B cell (primary cell): ENCODE data around the gene UNC5B. TPM values are rescaled to one million over a fixed set of nuclear protein-coding genes. Genes with fewer than 3 reads are reported as not detected.
A peak's percentile ranks its signal among the peaks of the same experiment; 100 is the strongest.

Source experiments
- ATAC-seq: fragments of 200-7000 bp; cut with Tn5 transposase; one replicate; pipeline ENCODE4 v1.10.0; 2021; ENCODE audit warnings: low read depth, mild to moderate bottlenecking, moderate number of reproducible peaks, moderate library complexity
- CTCF ChIA-PET: fragments of 350-600 bp; sonication (Branson Sonifier 250); formaldehyde crosslinking; loops from one replicate; lab custom pipeline; 2021; ENCODE audit warnings: antibody characterized with exemption, inconsistent platforms; lab: Charles Lee
- POLR2A ChIA-PET: fragments of 350-600 bp; sonication (Branson Sonifier 250); formaldehyde crosslinking; loops from one replicate; lab custom pipeline; 2021; ENCODE audit warnings: antibody characterized with exemption; lab: Charles Lee
- DNase-seq: peaks from one replicate; pipeline ENCODE4 v3.0.0; 2013
- H2AFZ ChIP-seq: 2 replicates; pipeline ENCODE4 v1.6.1; 2012; ENCODE audit warnings: mild to moderate bottlenecking, low read depth, low read length; ENCODE audit not compliant: insufficient read depth, poor library complexity, severe bottlenecking
- H3K27ac ChIP-seq, 2 donors: 1 replicate in 1 of 2; 2 replicates in 1 of 2; pipeline ENCODE4 v1.5.1; 2012 to 2013; ENCODE audit warnings: low read length in 2 of 2, mild to moderate bottlenecking in 2 of 2, moderate library complexity in 1 of 2
- H3K27me3 ChIP-seq, 4 experiments: fragments of 200-600 bp in 1 of 4; sonication (generic) in 1 of 4; replicated peaks in 1 of 4; 1 replicate in 2 of 4; 2 replicates in 2 of 4; pipeline versions ENCODE4 v1.6.1 to v1.7.0; 2013 to 2016; ENCODE audit warnings: low read length in 3 of 4, mild to moderate bottlenecking in 2 of 4, mixed read lengths in 1 of 4, moderate library complexity in 1 of 4; ENCODE audit not compliant: insufficient read depth in 4 of 4, control insufficient read depth in 3 of 4; ENCODE audit errors: control extremely low read depth in 1 of 4
- H3K36me3 ChIP-seq, 2 experiments: replicated peaks in 1 of 2; 1 replicate in 1 of 2; 2 replicates in 1 of 2; pipeline versions ENCODE4 v1.6.1 to v1.7.1; 2013; ENCODE audit warnings: low read length in 1 of 2; ENCODE audit not compliant: insufficient read depth in 2 of 2, control insufficient read depth in 1 of 2; ENCODE audit errors: control extremely low read depth in 1 of 2, extremely low read depth in 1 of 2
- H3K4me1 ChIP-seq, 2 donors: fragments of 200-600 bp in 1 of 2; sonication (generic) in 1 of 2; 1 replicate in 1 of 2; 2 replicates in 1 of 2; pipeline versions ENCODE4 v1.5.1 to v1.6.1; 2013 to 2017; ENCODE audit warnings: low read length in 2 of 2; ENCODE audit not compliant: control insufficient read depth in 2 of 2, insufficient read depth in 2 of 2
- H3K4me2 ChIP-seq: replicated peaks from 2 replicates; pipeline ENCODE3; 2012; ENCODE audit warnings: mild to moderate bottlenecking, low read depth, low read length; ENCODE audit not compliant: poor library complexity, severe bottlenecking
- H3K4me3 ChIP-seq, 5 experiments: fragments of 200-600 bp in 1 of 5; sonication (generic) in 1 of 5; 1 replicate in 3 of 5; 2 replicates in 2 of 5; pipeline versions ENCODE4 v1.5.1 to v1.7.0; 2011 to 2016; ENCODE audit warnings: low read length in 4 of 5, mild to moderate bottlenecking in 4 of 5, low read depth in 2 of 5, control low read depth in 1 of 5, moderate library complexity in 1 of 5; ENCODE audit not compliant: insufficient read depth in 1 of 5; ENCODE audit errors: control extremely low read depth in 1 of 5, extremely low read depth in 1 of 5
- H3K79me2 ChIP-seq: fragments of 200-600 bp; sonication (generic); one replicate; pipeline ENCODE4 v1.6.0; 2016; ENCODE audit warnings: low read length; ENCODE audit not compliant: control insufficient read depth, insufficient read depth
- H3K9ac ChIP-seq: fragments of 200-600 bp; sonication (generic); 2 replicates; pipeline ENCODE4 v1.6.1; 2017; ENCODE audit warnings: mild to moderate bottlenecking, low read length, moderate library complexity
- H3K9me3 ChIP-seq, 3 donors: one replicate each; pipeline versions ENCODE4 v1.6.1 to v1.7.1; 2013; ENCODE audit warnings: low read length in 2 of 3; ENCODE audit not compliant: control insufficient read depth in 2 of 3, insufficient read depth in 1 of 3; ENCODE audit errors: control extremely low read depth in 1 of 3
- H4K20me1 ChIP-seq: 2 replicates; pipeline ENCODE4 v1.6.0; 2012; ENCODE audit warnings: mild to moderate bottlenecking, low read length; ENCODE audit not compliant: insufficient read depth, control insufficient read depth, poor library complexity, severe bottlenecking
- H3K27ac Mint-ChIP-seq: one replicate; pipeline ENCODE4 v1.8.0; 2021; ENCODE audit warnings: mixed read lengths
- H3K27me3 Mint-ChIP-seq: one replicate; pipeline ENCODE4 v1.8.0; 2021; ENCODE audit warnings: mixed read lengths
- H3K4me1 Mint-ChIP-seq: one replicate; pipeline ENCODE4 v1.8.0; 2021; ENCODE audit warnings: mixed read lengths
- H3K4me3 Mint-ChIP-seq: one replicate; pipeline ENCODE4 v1.8.0; 2021; ENCODE audit warnings: mixed read lengths
- H3K9me3 Mint-ChIP-seq: one replicate; pipeline ENCODE4 v1.8.0; 2022; ENCODE audit warnings: mixed read lengths; ENCODE audit not compliant: insufficient read depth
- EZH2 ChIP-seq: IDR thresholded peaks from 2 replicates; pipeline ENCODE4 v1.6.1; 2012; ENCODE audit warnings: borderline replicate concordance, low read depth, mild to moderate bottlenecking, moderate library complexity, low read length; ENCODE audit not compliant: insufficient read depth, poor library complexity, severe bottlenecking
- WGBS: methylation state at CpG from one replicate; pipeline ENCODE4 v1.1.5; 2013; ENCODE audit warnings: missing lambda C conversion rate; ENCODE audit not compliant: insufficient coverage; 5-methylcytosine and 5-hydroxymethylcytosine counted together
- intact Hi-C: fragments of 100-400 bp; cut with micrococcal nuclease; formaldehyde crosslinking; loops from one replicate; pipeline ENCODE4 v1.10.0; 2022
- polyA plus RNA-seq: library from polyadenylated mRNA; depleted of rRNA; stranded (reverse); fragments of >200 nt; gene quantifications from 2 replicates; pipeline ENCODE4 v1.2.3, GENCODE V29; 2012
- total RNA-seq, 2 donors: library from RNA; stranded (reverse); fragments of 120-200 nt in 1 of 2; gene quantifications; 1 replicate in 1 of 2; 2 replicates in 1 of 2; pipeline versions ENCODE4 v1.2.3 to v1.2.4, GENCODE V29; 2013 to 2022
- TF ChIP-seq, protein P1 (sequence below): fragments of 200-600 bp; IDR thresholded peaks from one replicate; pipeline ENCODE4 v1.8.0; 2022; ENCODE audit warnings: antibody characterized with exemption, mild to moderate bottlenecking

The UNC5B gene
- total and polyA plus RNA-seq, 2 donors (not counting 1 experiment from before 2014, with no cell fraction given) = not detected

DNA sequence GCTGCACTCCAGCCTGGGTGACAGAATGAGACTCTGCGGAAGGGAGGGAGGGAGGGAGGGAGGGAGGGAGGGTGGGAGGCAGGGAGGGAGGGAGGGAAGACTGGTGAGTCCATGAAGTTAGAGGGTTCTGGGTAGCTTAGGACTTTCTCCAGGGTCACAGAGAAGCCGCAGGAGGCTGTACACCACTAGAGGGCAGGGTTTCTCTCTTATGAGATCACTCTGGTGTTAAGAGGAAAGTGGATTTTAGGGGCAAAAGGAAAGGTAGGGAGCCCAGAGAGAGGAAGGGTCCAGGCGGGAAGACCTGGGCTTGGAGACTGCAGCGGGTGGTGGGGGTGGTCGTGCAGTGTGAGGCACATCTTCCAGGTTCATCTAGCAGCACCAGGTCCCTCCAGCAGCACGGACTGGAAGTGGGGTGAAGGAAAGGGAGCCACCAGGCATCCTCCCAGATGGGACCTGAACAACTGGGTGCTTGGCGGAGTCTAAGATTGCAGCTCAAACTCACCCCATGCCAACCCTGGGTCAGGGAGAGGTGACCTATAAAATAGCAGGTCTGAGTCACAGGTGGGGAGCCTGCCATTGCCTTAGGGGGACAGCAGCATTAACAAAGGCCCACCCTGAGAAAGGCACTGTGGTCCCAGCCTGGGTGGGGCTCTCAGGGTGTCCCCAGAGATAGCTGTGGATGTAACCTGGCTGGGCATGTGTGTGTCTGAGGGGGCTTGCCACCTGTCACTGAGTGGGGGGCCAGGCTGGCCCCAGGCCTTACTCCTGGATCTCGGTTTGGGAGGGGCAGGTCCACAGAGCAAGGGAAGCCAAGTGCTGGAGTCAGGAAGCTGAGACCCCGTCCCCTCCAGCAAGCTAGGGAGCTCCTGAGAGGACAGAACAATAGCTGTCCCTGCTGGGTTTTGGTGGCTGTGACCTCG, 58.2 kb downstream of the UNC5B start:
- H3K4me3 ChIP-seq = no peak overlapping the region
- no peak overlapping the region for H2AFZ ChIP-seq
- WGBS = 59% methylated on average over 8 of the region's 10 CpGs
- intact Hi-C loops = no loop called here
- H3K4me1 ChIP-seq = no peaks in the 10 kb centered on the region
- no peaks in the 10 kb centered on the region for H4K20me1 ChIP-seq
- H3K4me1 Mint-ChIP-seq = no peaks in the 10 kb centered on the region
- no peak overlapping the region for H3K27ac ChIP-seq
- H3K9me3 ChIP-seq = no peaks in the 10 kb centered on the region
- H3K27ac Mint-ChIP-seq = no peak overlapping the region
- no peak overlapping the region for H3K9ac ChIP-seq
- TF ChIP-seq EZH2 = no peak
- TF ChIP-seq, protein P1, sequence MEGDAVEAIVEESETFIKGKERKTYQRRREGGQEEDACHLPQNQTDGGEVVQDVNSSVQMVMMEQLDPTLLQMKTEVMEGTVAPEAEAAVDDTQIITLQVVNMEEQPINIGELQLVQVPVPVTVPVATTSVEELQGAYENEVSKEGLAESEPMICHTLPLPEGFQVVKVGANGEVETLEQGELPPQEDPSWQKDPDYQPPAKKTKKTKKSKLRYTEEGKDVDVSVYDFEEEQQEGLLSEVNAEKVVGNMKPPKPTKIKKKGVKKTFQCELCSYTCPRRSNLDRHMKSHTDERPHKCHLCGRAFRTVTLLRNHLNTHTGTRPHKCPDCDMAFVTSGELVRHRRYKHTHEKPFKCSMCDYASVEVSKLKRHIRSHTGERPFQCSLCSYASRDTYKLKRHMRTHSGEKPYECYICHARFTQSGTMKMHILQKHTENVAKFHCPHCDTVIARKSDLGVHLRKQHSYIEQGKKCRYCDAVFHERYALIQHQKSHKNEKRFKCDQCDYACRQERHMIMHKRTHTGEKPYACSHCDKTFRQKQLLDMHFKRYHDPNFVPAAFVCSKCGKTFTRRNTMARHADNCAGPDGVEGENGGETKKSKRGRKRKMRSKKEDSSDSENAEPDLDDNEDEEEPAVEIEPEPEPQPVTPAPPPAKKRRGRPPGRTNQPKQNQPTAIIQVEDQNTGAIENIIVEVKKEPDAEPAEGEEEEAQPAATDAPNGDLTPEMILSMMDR = peak; percentile 26
- POLR2A ChIA-PET = no interaction called here
- no peaks in the 10 kb centered on the region for H3K79me2 ChIP-seq
- ATAC-seq (no peak), DNase-seq (no peak)
- no peaks in the 10 kb centered on the region for H3K9me3 Mint-ChIP-seq
- no peaks in the 10 kb centered on the region for H3K36me3 ChIP-seq
- CTCF ChIA-PET = interaction anchor here (0.7 to 1.3 kb wide), 3 partner anchors 12 to 15 kb away, joined by 3 read pairs; no protein-coding TSS in a partner anchor
- no peak overlapping the region for H3K4me3 Mint-ChIP-seq
- H3K27me3 ChIP-seq = no peaks in the 10 kb centered on the region
- peaks cover 18% of the 10 kb centered on the region for H3K27me3 Mint-ChIP-seq
- H3K4me2 ChIP-seq = no peak overlapping the region

DNA sequence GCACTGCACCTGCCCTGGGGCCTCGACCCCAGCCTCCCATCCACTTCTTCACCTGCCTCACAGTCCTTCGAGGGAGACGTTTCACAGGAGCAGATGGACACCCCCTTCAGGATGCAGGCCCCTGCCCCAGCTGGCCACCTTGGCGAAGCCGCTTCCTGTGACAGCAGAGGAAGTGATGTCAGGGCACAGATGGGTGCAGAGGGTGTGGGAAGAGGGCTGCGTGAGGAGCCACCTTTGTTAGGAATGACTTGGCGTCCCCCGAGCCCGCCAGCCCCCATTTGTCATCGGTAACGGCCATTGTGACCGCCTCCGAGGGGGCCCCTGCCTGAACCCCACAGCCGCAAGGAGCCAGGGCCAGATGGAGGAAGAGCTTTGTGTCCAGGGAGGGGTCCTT, 59.3 kb downstream of the UNC5B start:
- H3K27ac Mint-ChIP-seq = no peak overlapping the region
- Histone ChIP-seq H3K79me2 (no peaks in the 10 kb centered on the region), H3K9me3 (no peaks in the 10 kb centered on the region), H3K4me1 (no peaks in the 10 kb centered on the region), H4K20me1 (no peaks in the 10 kb centered on the region), H3K27ac (no peak overlapping the region), H2AFZ (no peak overlapping the region), H3K9ac (no peak overlapping the region), H3K4me2 (no peak overlapping the region), H3K4me3 (no peak overlapping the region), H3K27me3 (no peaks in the 10 kb centered on the region), H3K36me3 (no peaks in the 10 kb centered on the region)
- POLR2A ChIA-PET = no interaction called here
- intact Hi-C loops = no loop called here
- H3K9me3 Mint-ChIP-seq = no peaks in the 10 kb centered on the region
- no peak overlapping the region for H3K4me3 Mint-ChIP-seq
- 38% methylated on average over 10 of the region's 14 CpGs for WGBS
- no peak for TF ChIP-seq EZH2
- TF ChIP-seq, protein P1 = no peak
- CTCF ChIA-PET = interaction anchor here (1.3 kb wide), 1 partner anchor 13 kb away, joined by 3 read pairs; no protein-coding TSS in a partner anchor
- no peaks in the 10 kb centered on the region for H3K4me1 Mint-ChIP-seq
- H3K27me3 Mint-ChIP-seq = peaks cover 17% of the 10 kb centered on the region
- ATAC-seq (no peak), DNase-seq (no peak)
